ENCODE data around the gene GIGYF2.

Gene GIGYF2

DNA sequence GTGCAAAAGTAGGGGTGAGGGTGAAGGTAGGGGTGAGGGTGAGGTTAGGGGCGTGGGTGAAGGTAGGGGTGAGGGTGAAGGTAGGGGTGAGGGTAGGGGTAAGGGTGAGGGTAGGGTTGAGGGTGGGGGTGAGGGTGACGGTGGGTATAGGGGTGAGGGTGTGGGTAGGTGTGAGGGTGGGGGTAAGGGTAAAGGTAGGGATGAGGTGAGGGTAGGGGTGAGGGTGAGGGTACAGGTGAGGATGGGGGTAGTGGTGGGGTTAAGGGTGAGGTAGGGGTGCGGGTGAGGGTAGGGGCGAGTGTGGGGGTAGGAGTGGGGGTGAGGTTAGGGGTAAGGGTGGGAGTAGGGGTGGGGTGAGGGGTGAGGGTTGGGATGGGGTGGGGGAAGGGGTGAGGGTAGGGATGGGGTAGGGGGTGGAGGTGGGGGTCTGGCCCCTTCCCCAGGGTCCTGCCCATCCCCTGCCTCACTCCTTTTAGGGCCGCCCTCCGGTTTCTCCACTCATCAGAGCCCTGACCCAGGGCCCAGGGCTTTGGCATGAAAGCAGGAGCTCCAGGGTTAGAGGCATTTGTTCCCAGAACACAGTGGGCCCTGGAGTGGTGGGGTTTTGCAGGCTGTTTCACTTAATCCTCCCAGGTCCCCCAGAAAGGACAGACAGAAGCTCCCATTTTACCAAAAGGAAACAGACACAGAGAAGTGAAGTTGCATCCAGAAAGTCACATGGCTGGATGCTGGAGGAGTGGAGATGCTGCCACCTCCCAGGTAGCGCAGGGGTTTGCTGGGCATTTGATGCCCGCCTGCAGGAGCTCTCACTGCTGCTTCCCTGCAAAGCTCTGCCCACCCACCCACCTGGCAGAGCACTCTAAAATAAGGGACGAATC is 199.8 kb downstream of the GIGYF2 start:
- no peak for TF ChIP-seq EZH2 (IDR thresholded peaks at IDR 0.05; ENCODE audit: borderline replicate concordance, low read depth, low read length, severe bottlenecking)
- TF ChIP-seq, protein P1, sequence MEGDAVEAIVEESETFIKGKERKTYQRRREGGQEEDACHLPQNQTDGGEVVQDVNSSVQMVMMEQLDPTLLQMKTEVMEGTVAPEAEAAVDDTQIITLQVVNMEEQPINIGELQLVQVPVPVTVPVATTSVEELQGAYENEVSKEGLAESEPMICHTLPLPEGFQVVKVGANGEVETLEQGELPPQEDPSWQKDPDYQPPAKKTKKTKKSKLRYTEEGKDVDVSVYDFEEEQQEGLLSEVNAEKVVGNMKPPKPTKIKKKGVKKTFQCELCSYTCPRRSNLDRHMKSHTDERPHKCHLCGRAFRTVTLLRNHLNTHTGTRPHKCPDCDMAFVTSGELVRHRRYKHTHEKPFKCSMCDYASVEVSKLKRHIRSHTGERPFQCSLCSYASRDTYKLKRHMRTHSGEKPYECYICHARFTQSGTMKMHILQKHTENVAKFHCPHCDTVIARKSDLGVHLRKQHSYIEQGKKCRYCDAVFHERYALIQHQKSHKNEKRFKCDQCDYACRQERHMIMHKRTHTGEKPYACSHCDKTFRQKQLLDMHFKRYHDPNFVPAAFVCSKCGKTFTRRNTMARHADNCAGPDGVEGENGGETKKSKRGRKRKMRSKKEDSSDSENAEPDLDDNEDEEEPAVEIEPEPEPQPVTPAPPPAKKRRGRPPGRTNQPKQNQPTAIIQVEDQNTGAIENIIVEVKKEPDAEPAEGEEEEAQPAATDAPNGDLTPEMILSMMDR (IDR thresholded peaks at IDR 0.05; ENCODE audit: borderline replicate concordance, extremely low read depth, low read length, poor library complexity, severe bottlenecking): no peak
- no peak overlapping the region for H3K4me2 ChIP-seq (ENCODE audit: insufficient read depth, low read length)
- no peak overlapping the region for H3K4me3 ChIP-seq (ENCODE audit: low read depth in 1 of 2, low read length in 2 of 2)
- H3K27ac ChIP-seq (ENCODE audit: low read length): no peak overlapping the region
- H3K27me3 ChIP-seq (ENCODE audit: insufficient read depth, low read length, poor library complexity): no peaks in the 10 kb centered on the region
- no peaks in the 10 kb centered on the region for H4K20me1 ChIP-seq (ENCODE audit: insufficient read depth, low read length)
- no peaks in the 10 kb centered on the region for H3K79me2 ChIP-seq (ENCODE audit: insufficient read depth, low read length)
- H3K4me1 ChIP-seq (ENCODE audit: insufficient read depth, low read length): no peaks in the 10 kb centered on the region
- ATAC-seq (ENCODE audit: insufficient read depth, low read depth) (no peak), DNase-seq (no peak)
- no peak overlapping the region for H3K9ac ChIP-seq (ENCODE audit: low read depth, low read length)
- no peaks in the 10 kb centered on the region for H3K9me3 ChIP-seq (ENCODE audit: insufficient read depth, low read length, severe bottlenecking)
- no peak overlapping the region for H2AFZ ChIP-seq (ENCODE audit: low read depth, low read length)
- H3K36me3 ChIP-seq (ENCODE audit: insufficient read depth, low read length): no peaks in the 10 kb centered on the region

DNA sequence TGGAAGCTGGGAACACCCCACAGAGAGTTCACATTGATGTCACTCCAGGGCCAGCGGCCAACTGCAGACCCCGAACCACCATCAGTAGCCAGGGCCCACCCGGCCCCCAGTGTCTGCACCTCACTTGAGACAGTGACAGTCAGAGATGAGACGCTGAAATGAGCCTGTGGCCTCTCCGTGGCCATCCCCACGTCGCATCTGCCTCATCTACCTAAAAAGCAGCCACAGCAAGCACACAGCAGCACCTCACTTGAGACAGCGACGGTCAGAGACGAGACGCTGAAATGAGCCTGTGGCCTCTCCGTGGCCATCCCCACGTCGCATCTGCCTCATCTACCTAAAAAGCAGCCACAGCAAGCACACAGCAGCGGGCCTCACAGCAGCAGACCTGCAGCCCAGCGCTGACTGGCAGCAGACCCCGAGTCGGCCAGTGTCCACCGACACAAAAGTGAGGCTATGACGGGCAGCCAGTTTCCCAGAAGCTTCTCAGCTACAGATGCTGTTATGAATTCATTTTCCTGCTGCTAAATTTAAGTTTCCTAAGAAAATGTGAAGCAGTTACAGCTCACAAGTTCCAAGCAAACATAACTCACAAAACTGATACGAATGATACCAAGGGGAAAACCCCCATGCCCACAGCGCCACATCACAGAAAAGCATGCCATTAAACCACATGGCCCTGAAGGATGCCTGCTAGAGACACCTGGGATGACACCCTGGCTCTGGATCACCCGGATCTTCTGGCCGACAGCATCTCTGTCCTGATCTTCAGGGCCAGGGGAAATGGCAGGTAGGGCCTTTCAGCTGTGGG is 200.7 kb downstream of the GIGYF2 start:
- no peak overlapping the region for H2AFZ ChIP-seq (ENCODE audit: low read depth, low read length)
- no peak overlapping the region for H3K27ac ChIP-seq (ENCODE audit: low read length)
- DNase-seq: no peak
- H3K36me3 ChIP-seq (ENCODE audit: insufficient read depth, low read length): no peaks in the 10 kb centered on the region
- TF ChIP-seq, protein P1 (IDR thresholded peaks at IDR 0.05; ENCODE audit: borderline replicate concordance, extremely low read depth, low read length, poor library complexity, severe bottlenecking): no peak
- no peak for TF ChIP-seq EZH2 (IDR thresholded peaks at IDR 0.05; ENCODE audit: borderline replicate concordance, low read depth, low read length, severe bottlenecking)
- no peaks in the 10 kb centered on the region for H3K79me2 ChIP-seq (ENCODE audit: insufficient read depth, low read length)
- H4K20me1 ChIP-seq (ENCODE audit: insufficient read depth, low read length): no peaks in the 10 kb centered on the region
- H3K4me3 ChIP-seq (ENCODE audit: low read depth in 1 of 2, low read length in 2 of 2): no peak overlapping the region
- no peak overlapping the region for H3K9ac ChIP-seq (ENCODE audit: low read depth, low read length)
- no peak for ATAC-seq (ENCODE audit: insufficient read depth, low read depth)
- H3K4me2 ChIP-seq (ENCODE audit: insufficient read depth, low read length): no peak overlapping the region
- no peaks in the 10 kb centered on the region for H3K27me3 ChIP-seq (ENCODE audit: insufficient read depth, low read length, poor library complexity)
- no peaks in the 10 kb centered on the region for H3K9me3 ChIP-seq (ENCODE audit: insufficient read depth, low read length, severe bottlenecking)
- H3K4me1 ChIP-seq (ENCODE audit: insufficient read depth, low read length): no peaks in the 10 kb centered on the region

DNA sequence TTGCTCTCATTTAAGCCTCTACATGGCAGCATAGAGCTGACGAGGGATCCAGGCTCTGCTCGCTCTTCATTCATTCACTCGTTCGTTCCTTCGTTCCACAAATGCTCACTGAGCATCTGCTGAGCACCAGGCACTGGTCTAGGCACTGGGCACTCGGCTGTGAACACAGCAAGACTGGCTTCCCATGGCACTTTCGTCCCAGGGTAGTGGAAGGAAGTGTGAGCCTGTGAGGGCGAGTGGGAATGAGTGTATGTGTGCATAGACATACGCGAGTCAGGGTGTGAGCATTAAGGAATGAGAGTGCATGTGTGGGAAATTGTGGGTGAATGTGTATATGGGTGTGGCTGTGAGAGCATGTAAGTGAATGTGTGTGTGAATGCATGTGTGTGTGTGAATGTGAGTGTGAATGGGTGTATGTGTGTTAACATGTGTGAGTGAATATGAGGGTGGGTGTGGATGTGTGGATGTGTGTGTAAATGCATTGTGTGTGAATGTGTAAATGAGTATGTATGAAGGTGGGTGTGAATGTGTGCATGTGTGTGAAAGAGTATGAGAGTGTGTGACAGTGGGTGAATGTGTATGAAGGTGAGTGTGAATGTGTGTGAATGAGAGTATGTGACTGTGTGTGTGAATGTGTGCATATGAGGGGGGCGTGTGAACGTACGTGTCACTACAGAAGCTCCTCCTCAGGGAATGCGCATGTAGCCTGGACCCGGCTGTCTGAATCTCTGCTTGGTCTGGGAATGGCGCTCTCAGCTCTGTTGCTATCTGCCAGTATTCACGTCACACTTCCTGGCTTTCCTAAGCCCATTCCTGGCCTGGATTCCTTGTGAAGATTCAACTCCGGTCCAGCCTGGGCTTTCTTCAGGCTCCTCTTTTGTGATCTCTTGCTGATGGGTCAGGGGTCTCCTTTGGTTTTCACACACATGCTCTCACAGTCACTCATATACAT is 201.7 kb downstream of the GIGYF2 start:
- ATAC-seq (ENCODE audit: insufficient read depth, low read depth): no peak

More for the DNA sequence above, 201.7 kb downstream of the GIGYF2 start:
- Histone ChIP-seq H3K4me3 (ENCODE audit: low read depth in 1 of 2, low read length in 2 of 2) (no peak overlapping the region), H4K20me1 (ENCODE audit: insufficient read depth, low read length) (no peaks in the 10 kb centered on the region), H3K27me3 (ENCODE audit: insufficient read depth, low read length, poor library complexity) (no peaks in the 10 kb centered on the region), H3K9ac (ENCODE audit: low read depth, low read length) (no peak overlapping the region), H3K27ac (ENCODE audit: low read length) (no peak overlapping the region), H2AFZ (ENCODE audit: low read depth, low read length) (no peak overlapping the region), H3K4me1 (ENCODE audit: insufficient read depth, low read length) (no peaks in the 10 kb centered on the region), H3K79me2 (ENCODE audit: insufficient read depth, low read length) (no peaks in the 10 kb centered on the region), H3K9me3 (ENCODE audit: insufficient read depth, low read length, severe bottlenecking) (no peaks in the 10 kb centered on the region), H3K36me3 (ENCODE audit: insufficient read depth, low read length) (no peaks in the 10 kb centered on the region), H3K4me2 (ENCODE audit: insufficient read depth, low read length) (no peak overlapping the region)
- DNase-seq: no peak
- TF ChIP-seq EZH2 (IDR thresholded peaks at IDR 0.05; ENCODE audit: borderline replicate concordance, low read depth, low read length, severe bottlenecking): no peak
- TF ChIP-seq, protein P1 (IDR thresholded peaks at IDR 0.05; ENCODE audit: borderline replicate concordance, extremely low read depth, low read length, poor library complexity, severe bottlenecking): no peak
